PC-3 (cell line): ENCODE results near the gene CCDC177. TPM values are rescaled to one million over a fixed set of nuclear protein-coding genes. Genes with fewer than 3 reads are reported as not detected.
"Not testable (repeated sequence)": the region's sequence is repeated elsewhere in the genome, so short reads cannot be mapped to it uniquely, and the experiment has no call there.

ENCODE experiments used
- ATAC-seq: fragments of 200-7000 bp; cut with Tn5 transposase; 2 replicates; pipeline ENCODE4 v1.9.1; 2020; ENCODE audit warnings: mild to moderate bottlenecking, moderate library complexity
- BruUV-seq: library from RNA; stranded (reverse); fragments of 400-500 nt; replicated peaks from 2 replicates; lab custom pipeline; 2021; lab: Mats Ljungman, UMichigan
- CTCF ChIA-PET: fragments of 300-600 bp; sonication (Branson Sonifier 250); formaldehyde crosslinking; loops from one replicate; lab custom pipeline; 2022; ENCODE audit warnings: antibody characterized with exemption; lab: Charles Lee
- POLR2A ChIA-PET: fragments of 300-600 bp; sonication (Branson Sonifier 250); formaldehyde crosslinking; loops from one replicate; lab custom pipeline; 2022; ENCODE audit warnings: antibody characterized with exemption; ENCODE audit not compliant: unreplicated experiment; lab: Charles Lee
- DNase-seq: peaks from one replicate; pipeline ENCODE4 v3.0.0-alpha.2; 2015
- H2AFZ ChIP-seq: fragments of 300-600 bp; sonication (generic); 2 replicates; pipeline ENCODE4 v1.6.0; 2016; ENCODE audit warnings: antibody characterized with exemption, low read length
- H3F3A ChIP-seq: fragments of 300-600 bp; sonication (generic); one replicate; pipeline ENCODE4 v1.6.0; 2017; ENCODE audit warnings: antibody characterized with exemption, low read length, control low read depth, mild to moderate bottlenecking; ENCODE audit not compliant: unreplicated experiment
- H3K27ac ChIP-seq: fragments of 300-600 bp; sonication (generic); 2 replicates; pipeline ENCODE4 v1.5.1; 2016; ENCODE audit warnings: mild to moderate bottlenecking, low read length
- H3K27me3 ChIP-seq: fragments of 300-600 bp; sonication (generic); 2 replicates; pipeline ENCODE4 v1.6.1; 2016; ENCODE audit warnings: low read length, mixed read lengths
- H3K36me3 ChIP-seq: fragments of 300-600 bp; sonication (generic); 2 replicates; pipeline ENCODE4 v1.6.1; 2016; ENCODE audit warnings: low read depth, mixed run types, low read length, mixed read lengths
- H3K4me1 ChIP-seq: fragments of 300-600 bp; sonication (generic); 2 replicates; pipeline ENCODE4 v1.5.1; 2016; ENCODE audit warnings: low read length; ENCODE audit not compliant: insufficient read depth
- H3K4me2 ChIP-seq: fragments of 300-600 bp; sonication (generic); 2 replicates; pipeline ENCODE4 v1.6.0; 2016; ENCODE audit warnings: low read length
- H3K4me3 ChIP-seq: fragments of 300-600 bp; sonication (generic); 2 replicates; pipeline ENCODE4 v1.5.1; 2016; ENCODE audit warnings: mild to moderate bottlenecking, low read length, mixed read lengths
- H3K79me2 ChIP-seq: fragments of 300-600 bp; sonication (generic); 2 replicates; pipeline ENCODE4 v1.6.1; 2017; ENCODE audit warnings: low read length, mixed read lengths
- H3K9ac ChIP-seq: fragments of 300-600 bp; sonication (generic); 2 replicates; pipeline ENCODE4 v1.6.0; 2016; ENCODE audit warnings: mild to moderate bottlenecking, low read length
- H3K9me2 ChIP-seq: fragments of 300-600 bp; sonication (generic); replicated peaks from 2 replicates; pipeline ENCODE4 v1.6.1; 2016; ENCODE audit warnings: mixed run types, low read length, mixed read lengths
- H3K9me3 ChIP-seq: fragments of 300-600 bp; sonication (generic); 2 replicates; pipeline ENCODE4 v1.6.1; 2016; ENCODE audit warnings: low read length, mixed read lengths
- H4K20me1 ChIP-seq: fragments of 300-600 bp; sonication (generic); 2 replicates; pipeline ENCODE4 v1.6.1; 2016; ENCODE audit warnings: low read length, mixed read lengths
- CTCF ChIP-seq: fragments of 300-600 bp; sonication (generic); conservative IDR thresholded peaks from 2 replicates; pipeline ENCODE4 v1.5.1; 2017; ENCODE audit warnings: antibody characterized with exemption, low read depth, mild to moderate bottlenecking, low read length
- EZH2 ChIP-seq: fragments of 300-600 bp; sonication (generic); IDR thresholded peaks from one replicate; pipeline ENCODE4 v1.6.1; 2017; ENCODE audit warnings: antibody characterized with exemption, mild to moderate bottlenecking, low read length; ENCODE audit not compliant: unreplicated experiment
- EZH2phosphoT487 ChIP-seq: fragments of 300-600 bp; sonication (generic); IDR thresholded peaks from 2 replicates; pipeline ENCODE4 v1.6.1; 2018; ENCODE audit warnings: mild to moderate bottlenecking, antibody characterized with exemption, low read length, borderline replicate concordance
- intact Hi-C: fragments of 100-400 bp; cut with micrococcal nuclease; formaldehyde crosslinking; loops from 2 replicates; pipeline ENCODE4 v1.9.0; 2023
- total RNA-seq: library from RNA; depleted of rRNA; stranded (reverse); fragments of >200 nt; gene quantifications from 2 replicates; pipeline ENCODE4 v1.2.3, GENCODE V29; 2014

CCDC177 gene
- total RNA-seq, 1 experiment from 2014 or later = not detected

- no peak overlapping the region for H3K4me3 ChIP-seq
- no peak for TF ChIP-seq EZH2
- TF ChIP-seq EZH2phosphoT487 = no peak
- ATAC-seq (no peak), DNase-seq (no peak)
- intact Hi-C loops = no loop called here
- H2AFZ ChIP-seq = no peak overlapping the region
- no peak overlapping the region for H3K4me2 ChIP-seq
- H3K27me3 ChIP-seq = no peaks in the 10 kb centered on the region
- no peaks in the 10 kb centered on the region for H3K9me2 ChIP-seq
- H3K4me1 ChIP-seq = peaks cover 8% of the 10 kb centered on the region
- H3K79me2 ChIP-seq = no peaks in the 10 kb centered on the region
- no peaks in the 10 kb centered on the region for H4K20me1 ChIP-seq
- no TSS peak for BruUV-seq
- no peak overlapping the region for H3K27ac ChIP-seq
- H3K9ac ChIP-seq = no peak overlapping the region
- H3F3A ChIP-seq = no peaks in the 10 kb centered on the region
- ChIA-PET CTCF (no interaction called here), POLR2A (no interaction called here)
- no peaks in the 10 kb centered on the region for H3K9me3 ChIP-seq
- H3K36me3 ChIP-seq = no peaks in the 10 kb centered on the region
These were observed 31.9 kb upstream of the CCDC177 start for GRCh38 chr14:69606258-69607184.

GRCh38 chr14:69605738-69606137 is 31.1 kb upstream of the CCDC177 start:
- Histone ChIP-seq H3K27ac (no peak overlapping the region), H3K4me3 (no peak overlapping the region), H3K9me2 (no peaks in the 10 kb centered on the region), H3K9me3 (no peaks in the 10 kb centered on the region), H3F3A (no peaks in the 10 kb centered on the region), H3K4me2 (no peak overlapping the region), H3K79me2 (no peaks in the 10 kb centered on the region), H3K36me3 (no peaks in the 10 kb centered on the region), H3K4me1 (peaks cover 6% of the 10 kb centered on the region), H3K27me3 (no peaks in the 10 kb centered on the region), H4K20me1 (no peaks in the 10 kb centered on the region), H3K9ac (no peak overlapping the region), H2AFZ (no peak overlapping the region)
- no TSS peak for BruUV-seq
- intact Hi-C loops = no loop called here
- ChIA-PET CTCF (interaction anchor here (1.2 to 1.9 kb wide), 2 partner anchors 121 to 125 kb away, joined by 6 to 7 read pairs; no protein-coding TSS in a partner anchor), POLR2A (interaction anchor here (0.5 kb wide), 1 partner anchor 108 kb away, joined by 5 read pairs; no protein-coding TSS in a partner anchor)
- DNase-seq = no peak
- TF ChIP-seq CTCF (no peak), EZH2phosphoT487 (no peak), EZH2 (no peak)
- no peak; the same call in 1 of the 2 replicates for ATAC-seq

GRCh38 chr14:69600304-69600891 is 25.7 kb upstream of the CCDC177 start:
- POLR2A ChIA-PET = no interaction called here

GRCh38 chr14:69599431-69599830 is 24.8 kb upstream of the CCDC177 start:
- POLR2A ChIA-PET, BruUV-seq, H3K4me2 ChIP-seq, H3K4me3 ChIP-seq, H2AFZ ChIP-seq, H3K9ac ChIP-seq, H3K27me3 ChIP-seq, H3K36me3 ChIP-seq, H3K9me2 ChIP-seq, H3K79me2 ChIP-seq, ATAC-seq, H3K9me3 ChIP-seq, intact Hi-C loops, H4K20me1 ChIP-seq, DNase-seq, H3K4me1 ChIP-seq, H3F3A ChIP-seq, H3K27ac ChIP-seq: not testable (repeated sequence)
- CTCF ChIA-PET = interaction anchor here (1.0 kb wide), 1 partner anchor 128 kb away, joined by 3 read pairs; no protein-coding TSS in a partner anchor

More at GRCh38 chr14:69600304-69600891, 25.7 kb upstream of the CCDC177 start:
- CTCF ChIA-PET = interaction anchor here (1.2 kb wide), 1 partner anchor 16 kb away, joined by 4 read pairs; no protein-coding TSS in a partner anchor
- Histone ChIP-seq H3K4me3 (no peak overlapping the region), H2AFZ (no peak overlapping the region), H3K27ac (no peak overlapping the region), H3K9me2 (no peaks in the 10 kb centered on the region), H3K79me2 (no peaks in the 10 kb centered on the region), H3K4me1 (no peaks in the 10 kb centered on the region), H4K20me1 (no peaks in the 10 kb centered on the region), H3K36me3 (no peaks in the 10 kb centered on the region), H3F3A (no peaks in the 10 kb centered on the region), H3K9me3 (no peaks in the 10 kb centered on the region), H3K27me3 (no peaks in the 10 kb centered on the region), H3K4me2 (no peak overlapping the region), H3K9ac (no peak overlapping the region)
- no TSS peak for BruUV-seq
- DNase-seq (no peak), ATAC-seq (peak; percentile 16)
- intact Hi-C loops = no loop called here
- TF ChIP-seq CTCF (no peak), EZH2 (no peak), EZH2phosphoT487 (no peak)
